Ovary (tissue), 3 donors: Measurements from ENCODE around the gene CERK.

Experiments
- CTCF ChIP-seq, 3 donors: fragments of 450-650 bp in 2 of 3; fragments of 200-600 bp in 1 of 3; IDR thresholded peaks; one replicate each; pipeline versions ENCODE4 v1.5.1 to v1.8.0; 2016 to 2022; ENCODE audit warnings: antibody characterized with exemption in 3 of 3, mild to moderate bottlenecking in 1 of 3
- EP300 ChIP-seq: sonication (generic); formaldehyde crosslinking; IDR thresholded peaks from one replicate; pipeline ENCODE4 v1.6.1; 2017; ENCODE audit warnings: antibody characterized with exemption
- POLR2A ChIP-seq: fragments of 450-650 bp; IDR thresholded peaks from one replicate; pipeline ENCODE4 v1.6.1; 2017; ENCODE audit warnings: antibody characterized with exemption, mild to moderate bottlenecking, moderate library complexity
- donor health status: DM: no; HTN: no; CAD: no.

- TF ChIP-seq CTCF (IDR thresholded peaks at IDR 0.05) (no peak), POLR2A (no peak), EP300 (no peak)
These were observed 44.2 kb downstream of the CERK start for GRCh38 chr22:46693634-46694415.
